NCI-H226 (cell line): Measurements from ENCODE around the gene ILDR1.
"Not testable (repeated sequence)": the region's sequence is repeated elsewhere in the genome, so short reads cannot be mapped to it uniquely, and the experiment has no call there.

Experiments used
- DNase-seq: peaks from one replicate; pipeline ENCODE4 v3.0.0-alpha.2; 2015

ILDR1 gene

GRCh38 chr3:121942116-121942786 is 79.8 kb downstream of the ILDR1 start:
- no peak for DNase-seq

DNA sequence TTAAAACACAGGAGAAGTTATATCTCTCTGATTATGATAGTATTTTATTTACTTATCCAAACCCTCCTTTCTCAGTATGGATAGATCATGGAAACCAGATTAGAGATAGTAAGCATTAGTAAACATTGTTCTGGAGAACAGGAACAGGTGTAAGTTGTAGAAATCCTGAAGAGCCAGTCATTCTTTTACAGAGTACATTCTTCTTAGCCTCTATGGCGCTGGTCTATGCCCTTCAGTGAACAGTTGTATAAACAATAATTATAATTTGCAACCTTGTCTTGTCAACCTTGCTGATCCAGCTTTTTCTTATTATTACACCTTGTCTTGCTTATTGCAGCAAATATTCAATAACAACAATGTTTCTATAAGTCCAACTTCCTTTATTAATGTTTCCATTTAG is 80.5 kb downstream of the ILDR1 start:
- no peak for DNase-seq

DNA sequence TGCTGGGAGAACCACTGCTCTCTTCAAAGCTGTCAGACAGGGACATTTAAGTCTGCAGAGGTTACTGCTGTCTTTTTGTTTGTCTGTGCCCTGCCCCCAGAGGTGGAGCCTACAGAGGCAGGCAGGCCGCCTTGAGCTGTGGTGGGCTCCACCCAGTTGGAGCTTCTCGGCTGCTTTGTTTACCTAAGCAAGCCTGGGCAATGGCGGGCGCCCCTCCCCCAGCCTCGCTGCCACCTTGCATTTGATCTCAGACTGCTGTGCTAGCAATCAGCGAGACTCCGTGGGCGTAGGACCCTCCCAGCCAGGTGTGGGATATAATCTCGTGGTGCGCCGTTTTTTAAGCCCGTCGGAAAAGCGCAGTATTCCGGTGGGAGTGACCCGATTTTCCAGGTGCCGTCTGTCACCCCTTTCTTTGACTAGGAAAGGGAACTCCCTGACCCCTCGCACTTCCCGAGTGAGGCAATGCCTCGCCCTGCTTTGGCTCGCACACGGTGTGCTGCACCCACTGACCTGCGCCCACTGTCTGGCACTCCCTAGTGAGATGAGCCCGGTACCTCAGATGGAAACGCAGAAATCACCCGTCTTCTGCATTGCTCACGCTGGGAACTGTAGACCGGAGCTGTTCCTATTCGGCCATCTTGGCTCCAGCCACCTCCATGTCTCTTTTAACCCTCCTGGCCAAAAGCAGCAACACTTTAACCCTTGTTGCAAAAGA is 83.7 kb downstream of the ILDR1 start:
- not testable (repeated sequence) for DNase-seq
